ENCODE data around the gene LUZP1. TPM values are rescaled to one million over a fixed set of nuclear protein-coding genes. Genes with fewer than 3 reads are reported as not detected.

LUZP1 gene
- total RNA-seq, 1 donor from 2014 or later, result 27.1 TPM

GRCh38 chr1:23126801-23127200 is 41.9 kb downstream of the LUZP1 start:
- Histone ChIP-seq H3K36me3 (ENCODE audit: control insufficient read depth, insufficient read depth, low read length) (no peaks in the 10 kb centered on the region), H3K27me3 (ENCODE audit: control insufficient read depth, insufficient read depth, low read length) (no peaks in the 10 kb centered on the region), H3K4me3 (ENCODE audit: low read depth, low read length) (no peak overlapping the region)
- no peak for TF ChIP-seq CTCF (IDR thresholded peaks at IDR 0.05; ENCODE audit: insufficient read depth, low read length, poor library complexity, severe bottlenecking)
- no peak for DNase-seq (ENCODE audit: low read depth)

GRCh38 chr1:23126200-23126599 is 42.5 kb downstream of the LUZP1 start:
- no peak for DNase-seq (ENCODE audit: low read depth)
- H3K4me3 ChIP-seq (ENCODE audit: low read depth, low read length), result no peak overlapping the region
- no peaks in the 10 kb centered on the region for H3K27me3 ChIP-seq (ENCODE audit: control insufficient read depth, insufficient read depth, low read length)
- H3K36me3 ChIP-seq (ENCODE audit: control insufficient read depth, insufficient read depth, low read length), result no peaks in the 10 kb centered on the region
- TF ChIP-seq CTCF (IDR thresholded peaks at IDR 0.05; ENCODE audit: insufficient read depth, low read length, poor library complexity, severe bottlenecking), result no peak

- TF ChIP-seq CTCF (IDR thresholded peaks at IDR 0.05; ENCODE audit: insufficient read depth, low read length, poor library complexity, severe bottlenecking), result no peak
- Histone ChIP-seq H3K4me3 (ENCODE audit: low read depth, low read length) (no peak overlapping the region), H3K36me3 (ENCODE audit: control insufficient read depth, insufficient read depth, low read length) (no peaks in the 10 kb centered on the region), H3K27me3 (ENCODE audit: control insufficient read depth, insufficient read depth, low read length) (no peaks in the 10 kb centered on the region)
- DNase-seq (ENCODE audit: low read depth), result no peak
These were observed 43.2 kb downstream of the LUZP1 start for GRCh38 chr1:23125489-23125888.

- no peak for DNase-seq (ENCODE audit: low read depth)
- H3K4me3 ChIP-seq (ENCODE audit: low read depth, low read length), result no peak overlapping the region
- no peaks in the 10 kb centered on the region for H3K27me3 ChIP-seq (ENCODE audit: control insufficient read depth, insufficient read depth, low read length)
- no peaks in the 10 kb centered on the region for H3K36me3 ChIP-seq (ENCODE audit: control insufficient read depth, insufficient read depth, low read length)
- no peak for TF ChIP-seq CTCF (IDR thresholded peaks at IDR 0.05; ENCODE audit: insufficient read depth, low read length, poor library complexity, severe bottlenecking)
These were observed 44.2 kb downstream of the LUZP1 start for GRCh38 chr1:23124259-23125026.

GRCh38 chr1:23123528-23123927 is 45.1 kb downstream of the LUZP1 start:
- no peaks in the 10 kb centered on the region for H3K36me3 ChIP-seq (ENCODE audit: control insufficient read depth, insufficient read depth, low read length)
- no peaks in the 10 kb centered on the region for H3K27me3 ChIP-seq (ENCODE audit: control insufficient read depth, insufficient read depth, low read length)
- no peak for TF ChIP-seq CTCF (IDR thresholded peaks at IDR 0.05; ENCODE audit: insufficient read depth, low read length, poor library complexity, severe bottlenecking)
- no peak overlapping the region for H3K4me3 ChIP-seq (ENCODE audit: low read depth, low read length)
- no peak for DNase-seq (ENCODE audit: low read depth)

DNA sequence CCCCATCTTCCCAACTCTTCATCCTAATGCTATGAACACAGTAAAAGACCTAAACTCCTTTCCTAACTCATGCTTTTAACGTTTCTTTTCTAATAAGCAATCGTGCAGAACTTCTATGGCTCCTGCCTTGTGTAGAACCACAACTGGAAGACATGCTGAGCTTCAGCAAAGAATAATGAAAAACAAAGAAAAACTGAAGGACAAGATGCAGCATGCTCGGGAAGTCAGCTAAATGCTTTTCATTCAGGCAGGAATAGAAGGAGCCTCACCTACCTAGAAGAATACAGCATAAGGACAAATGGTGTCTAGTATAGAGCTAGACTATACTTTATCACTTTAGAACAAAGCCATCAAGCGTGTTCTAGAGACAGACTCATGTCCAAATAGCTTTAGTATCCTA is 45.9 kb downstream of the LUZP1 start:
- Histone ChIP-seq H3K4me3 (ENCODE audit: low read depth, low read length) (no peak overlapping the region), H3K36me3 (ENCODE audit: control insufficient read depth, insufficient read depth, low read length) (no peaks in the 10 kb centered on the region), H3K27me3 (ENCODE audit: control insufficient read depth, insufficient read depth, low read length) (no peaks in the 10 kb centered on the region)
- TF ChIP-seq CTCF (IDR thresholded peaks at IDR 0.05; ENCODE audit: insufficient read depth, low read length, poor library complexity, severe bottlenecking), result no peak
- DNase-seq (ENCODE audit: low read depth), result no peak

All from kidney epithelial cell (primary cell).